HG03460 (cell line): ENCODE results near the gene CHP1.
"Not testable (repeated sequence)": the region's sequence is repeated elsewhere in the genome, so short reads cannot be mapped to it uniquely, and the experiment has no call there.

Source experiments
- ATAC-seq: cut with Tn5 transposase; IDR thresholded peaks from one replicate; pipeline ENCODE4 v1.9.1; 2021; ENCODE audit not compliant: unreplicated experiment

CHP1 gene

DNA sequence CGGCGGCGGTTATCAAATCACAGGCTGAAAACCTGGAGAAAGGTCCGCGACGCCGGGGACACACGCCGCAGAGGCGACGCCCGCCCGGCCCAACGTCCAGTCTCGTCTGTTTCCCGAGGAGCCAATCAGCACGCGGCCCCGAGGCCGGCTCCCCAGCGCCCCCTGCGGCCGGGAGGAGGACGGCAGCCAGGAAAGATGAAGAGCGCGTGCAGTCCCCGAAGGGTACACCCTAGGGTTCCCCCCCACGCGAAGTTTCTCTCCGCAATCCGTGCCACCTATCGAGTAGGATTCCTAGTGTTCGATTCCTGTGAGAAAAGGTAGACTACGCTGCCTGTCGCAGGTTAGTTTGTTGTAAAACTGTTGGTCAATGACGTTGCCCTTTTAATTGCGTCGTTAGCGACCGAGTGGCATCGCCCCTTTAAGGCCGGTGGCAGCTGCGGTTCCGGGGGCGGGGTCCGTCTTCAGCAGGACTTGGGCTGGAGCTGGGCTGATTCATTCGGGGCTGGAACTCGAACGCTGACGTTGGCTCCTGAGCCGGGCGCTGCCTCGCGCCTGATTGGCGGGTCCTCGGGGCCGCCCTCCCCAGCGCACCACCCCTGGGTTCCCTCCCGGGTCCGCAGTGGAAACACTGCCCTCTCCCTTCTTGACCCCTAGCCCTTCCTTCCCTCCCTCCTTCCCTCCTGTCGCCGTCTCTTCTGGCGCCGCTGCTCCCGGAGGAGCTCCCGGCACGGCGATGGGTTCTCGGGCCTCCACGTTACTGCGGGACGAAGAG, at the start of gene CHP1, which contains the start of gene EXD1:
Gene CHP1, plus strand, starts transcription at position 619 of the 772 bp plus-strand sequence. Its CDS starts 115 bp downstream, at position 734.
Gene EXD1, minus strand, starts transcription at position 108 of the 772 bp plus-strand sequence. CDS start 4,182 bp downstream, outside the sequence.
- peak; percentile 97 for ATAC-seq

DNA sequence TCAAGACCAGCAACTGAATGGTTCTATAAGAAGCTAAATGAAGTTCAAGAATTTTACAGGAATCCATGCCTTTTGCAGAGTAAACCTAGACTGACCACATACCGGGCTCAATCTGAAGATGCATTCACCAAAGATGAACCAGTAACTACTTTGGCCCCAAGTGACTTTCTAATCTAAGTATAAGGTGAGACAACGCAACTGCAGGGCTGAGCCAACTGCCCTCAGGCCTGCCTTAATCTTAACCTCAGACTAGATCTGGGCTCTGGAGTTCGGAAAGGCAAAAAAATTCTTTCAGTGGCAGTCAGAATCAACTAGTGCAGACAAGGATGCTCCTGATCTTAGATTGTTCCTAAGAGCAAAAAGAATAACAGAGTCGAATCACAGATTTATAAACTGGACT, 48.8 kb upstream of the CHP1 start:
- ATAC-seq: no peak

DNA sequence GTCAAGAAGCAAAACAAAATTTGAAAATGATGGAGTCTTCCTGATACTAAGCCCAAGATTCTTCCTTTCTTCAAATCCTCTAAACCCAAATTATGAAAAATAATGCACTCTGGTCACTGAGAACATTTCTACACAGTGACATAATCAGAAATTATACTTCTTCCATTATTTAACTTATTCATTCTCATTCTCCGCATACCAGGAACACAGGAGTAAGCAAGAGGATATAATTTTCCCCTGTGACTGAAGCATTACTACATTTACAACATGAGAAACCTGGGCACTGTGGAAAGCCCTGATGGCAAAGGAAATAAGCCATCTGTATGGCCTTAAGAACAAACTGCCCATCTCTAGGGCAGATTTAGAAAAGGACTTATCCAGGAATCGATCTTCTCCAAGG, 47.5 kb upstream of the CHP1 start:
- ATAC-seq: no peak

DNA sequence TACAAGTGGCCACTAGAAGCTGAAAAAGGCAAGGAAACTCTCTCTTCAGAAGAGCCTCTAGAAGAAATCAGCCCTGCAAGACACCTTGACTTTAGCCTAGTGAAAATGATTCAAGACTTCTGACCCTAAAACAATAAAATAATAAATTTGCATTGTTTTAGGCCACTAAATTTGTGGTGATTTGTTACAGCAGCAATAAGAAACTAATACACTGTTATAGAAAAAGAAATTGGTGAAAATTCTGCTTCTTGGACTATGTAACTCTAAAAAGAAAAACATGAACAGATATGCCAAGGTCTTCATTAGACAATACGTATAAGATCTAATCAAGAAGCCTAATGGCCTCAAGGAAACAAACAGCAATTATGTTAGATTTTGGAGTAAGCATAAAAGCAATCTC, 36.6 kb upstream of the CHP1 start:
- no peak for ATAC-seq

DNA sequence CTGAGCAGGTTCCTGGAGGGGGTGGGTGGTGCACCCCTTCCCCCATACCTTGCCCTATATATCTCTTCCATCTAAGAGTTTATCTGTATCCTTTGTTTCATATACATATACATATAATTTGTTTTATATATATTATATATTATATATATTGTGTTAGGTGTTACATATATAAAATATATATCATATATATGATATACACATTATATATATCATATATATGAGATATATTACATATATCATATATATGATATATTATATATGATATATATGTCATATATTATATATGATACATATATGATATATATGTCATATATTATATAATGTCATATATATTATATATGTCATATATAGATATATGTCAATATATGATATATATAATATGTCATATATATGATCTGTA, 31.6 kb upstream of the CHP1 start:
- no peak for ATAC-seq

DNA sequence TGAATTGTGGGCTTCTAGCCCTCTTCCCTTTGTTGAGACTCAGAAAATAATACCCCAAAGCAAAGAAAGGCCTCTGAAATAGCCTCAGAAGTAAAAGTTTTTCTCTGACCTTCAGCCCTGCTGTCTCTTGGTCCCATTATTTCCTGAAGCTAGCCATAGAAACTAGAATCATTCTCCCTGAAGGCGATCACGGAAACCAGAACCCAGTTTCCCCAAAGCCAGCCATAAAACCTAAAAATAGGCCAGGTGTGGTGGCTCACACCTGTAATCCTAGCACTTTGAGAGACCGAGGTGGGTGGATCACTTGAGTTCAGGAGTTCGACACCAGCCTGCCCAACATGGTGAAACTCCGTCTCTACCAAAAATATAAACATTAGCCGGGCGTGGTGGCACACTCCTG, 27.7 kb upstream of the CHP1 start:
- no peak for ATAC-seq

DNA sequence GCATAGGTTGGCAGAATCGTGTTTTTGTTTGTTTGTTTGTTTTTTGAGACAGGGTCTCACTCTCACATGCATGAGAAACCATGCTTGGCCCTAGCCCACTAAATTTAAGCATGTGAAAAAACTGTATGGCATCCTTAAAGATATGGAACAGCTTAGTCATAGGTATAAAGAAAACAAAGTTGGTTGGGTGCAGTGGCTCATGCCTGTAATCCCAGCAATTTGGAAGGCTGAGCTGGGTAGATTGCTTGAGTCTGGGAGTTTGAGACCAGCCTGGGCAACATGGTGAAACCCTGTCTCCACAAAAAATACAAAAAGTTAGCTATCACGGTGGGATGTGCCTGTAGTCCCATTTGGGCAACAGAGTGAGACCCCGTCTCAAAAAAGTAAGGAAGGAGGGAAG, 25.8 kb upstream of the CHP1 start:
- ATAC-seq: no peak

DNA sequence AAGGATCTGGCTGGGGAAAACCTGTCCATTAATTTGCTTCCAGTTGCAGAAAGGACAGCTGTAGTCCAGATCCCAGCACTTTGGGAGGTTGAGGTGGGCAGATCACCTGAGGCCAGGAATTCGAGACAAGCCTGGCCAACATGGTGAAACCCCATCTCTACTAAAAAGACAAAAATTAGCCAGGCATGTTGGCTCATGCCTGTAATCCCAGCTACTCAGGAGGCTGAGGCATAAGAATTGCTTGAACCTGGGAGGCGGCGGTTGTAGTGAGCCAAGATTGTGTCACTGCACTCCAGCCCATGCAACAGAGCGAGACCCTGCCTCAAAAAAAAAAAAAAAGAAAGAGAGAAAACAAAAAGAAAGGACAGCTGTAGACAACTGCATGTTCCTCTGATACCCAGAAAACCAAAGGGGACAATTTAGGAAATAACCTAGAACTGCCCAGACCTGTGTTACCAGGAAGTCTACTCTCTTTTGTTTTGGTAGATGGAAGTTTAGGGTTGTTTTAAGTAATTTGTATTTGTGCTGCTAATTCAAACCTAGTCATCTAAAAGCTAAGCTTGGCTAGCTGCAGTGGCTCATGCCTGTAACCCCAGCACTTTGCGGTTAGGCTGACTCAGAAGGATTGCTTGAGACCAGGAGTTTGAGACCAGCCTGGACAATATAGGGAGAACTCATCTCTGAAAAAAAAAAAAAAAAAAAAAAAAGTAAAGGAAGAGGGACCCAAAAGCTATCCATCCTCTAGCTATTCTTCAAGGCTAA, 23.2 kb upstream of the CHP1 start:
- ATAC-seq: no peak

DNA sequence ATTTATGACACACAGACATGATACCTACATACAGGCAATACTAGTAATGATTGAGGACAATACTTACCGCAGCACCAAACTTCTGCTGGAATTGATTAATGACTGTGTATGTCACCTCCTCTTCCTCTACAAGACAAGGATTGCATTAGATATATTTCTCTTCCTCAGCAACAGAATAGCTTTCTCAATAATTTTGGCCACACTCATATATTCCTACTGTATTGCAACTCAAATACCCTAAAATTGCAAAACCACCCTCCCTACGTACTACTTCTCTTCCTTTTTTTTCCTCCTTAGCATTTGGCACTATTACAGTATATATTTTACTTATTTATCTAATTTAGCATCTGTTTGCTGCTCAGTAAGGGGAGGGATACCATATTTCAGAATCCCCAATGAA, 15.4 kb upstream of the CHP1 start:
- ATAC-seq: no peak

DNA sequence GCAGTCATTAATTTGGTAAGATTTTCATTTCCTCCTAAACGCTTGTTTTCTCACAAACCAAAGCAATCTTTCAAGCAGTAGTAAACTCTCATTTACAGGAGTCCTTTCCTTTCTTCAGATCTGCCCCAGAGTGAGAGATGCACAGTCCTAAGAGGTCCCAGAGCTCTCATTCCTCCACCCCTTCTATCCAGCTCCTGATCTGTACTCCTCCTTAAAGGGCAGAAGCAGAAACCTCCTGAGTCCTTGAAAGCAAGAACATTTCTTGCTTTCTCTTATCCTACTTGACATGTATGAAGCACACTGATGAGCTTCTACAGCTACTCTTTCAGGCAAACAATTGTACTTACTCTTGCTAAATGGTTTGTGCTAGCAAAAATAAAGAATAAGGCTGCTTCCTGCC, 12.2 kb upstream of the CHP1 start:
- no peak for ATAC-seq

DNA sequence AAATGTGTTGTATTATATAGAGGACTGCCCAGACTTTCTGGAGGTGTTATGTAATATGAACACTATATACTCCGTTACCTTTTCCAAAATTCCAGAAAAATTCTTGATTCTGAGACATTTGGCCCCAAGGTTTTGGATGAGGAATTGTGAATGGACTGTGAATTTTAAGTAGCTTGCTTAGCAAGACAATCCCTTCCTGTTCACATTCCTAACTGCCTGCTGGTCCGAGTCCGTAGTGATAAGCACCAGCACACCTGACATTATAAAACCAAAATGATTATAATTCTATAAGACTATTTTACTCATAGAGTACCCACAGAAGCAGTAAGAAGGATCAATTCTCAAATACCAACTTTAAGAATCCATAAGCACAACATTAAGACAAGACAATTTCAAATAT, 11.7 kb upstream of the CHP1 start:
- no peak for ATAC-seq

DNA sequence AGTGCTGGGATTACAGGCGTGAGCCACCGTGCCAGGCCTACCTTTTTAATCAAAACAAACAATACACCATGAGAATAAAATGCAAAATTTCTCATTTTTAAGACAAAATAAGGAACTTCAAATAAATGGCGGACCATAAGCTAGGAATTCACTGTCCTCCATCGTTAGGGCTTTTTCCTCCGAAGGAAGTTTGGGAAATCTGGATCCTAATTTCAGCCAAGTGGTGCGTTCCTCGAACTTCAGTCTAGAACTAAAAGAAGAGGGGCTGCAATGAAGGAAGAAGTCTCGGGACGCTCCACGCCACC, 771 bp upstream of the CHP1 start:
- ATAC-seq: no peak

DNA sequence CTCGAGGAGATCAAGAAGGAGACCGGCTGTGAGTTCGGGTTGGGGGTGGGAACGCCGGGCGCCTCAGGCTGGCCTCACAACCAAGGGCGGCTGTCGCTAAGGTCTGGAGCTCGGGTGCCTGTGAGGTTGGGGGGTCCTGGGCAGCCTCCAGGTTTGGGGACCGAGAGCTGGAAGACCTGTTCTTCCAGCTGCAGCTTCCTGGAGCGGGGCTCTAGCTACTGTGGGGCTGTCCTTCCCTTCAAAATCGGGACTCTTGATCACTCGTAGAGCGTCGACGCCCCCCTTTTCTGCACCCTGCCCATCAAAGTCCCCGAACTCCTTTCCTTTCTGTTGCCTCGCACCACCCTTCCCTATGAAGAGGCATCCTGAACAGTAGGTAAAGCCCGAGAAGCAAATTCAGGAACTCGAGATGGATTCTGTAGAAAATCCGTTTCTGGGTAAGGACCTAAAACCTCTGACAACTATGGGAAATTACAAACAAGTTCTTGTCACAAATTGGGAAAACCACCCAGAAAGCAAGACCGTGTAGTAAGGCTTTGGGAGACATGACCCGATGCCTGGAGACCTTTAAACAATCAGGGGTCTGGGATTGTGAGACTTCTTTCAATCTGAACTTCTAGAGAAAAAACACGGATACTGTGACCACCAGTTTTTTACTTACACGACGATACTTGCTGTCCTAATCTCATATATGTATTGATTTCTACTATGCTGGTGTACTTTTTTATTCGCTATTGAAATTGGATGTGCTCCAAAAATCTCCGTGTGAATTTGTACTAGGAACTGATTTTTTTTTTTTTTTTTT, 556 bp downstream of the CHP1 start:
- peak; percentile 31 for ATAC-seq

DNA sequence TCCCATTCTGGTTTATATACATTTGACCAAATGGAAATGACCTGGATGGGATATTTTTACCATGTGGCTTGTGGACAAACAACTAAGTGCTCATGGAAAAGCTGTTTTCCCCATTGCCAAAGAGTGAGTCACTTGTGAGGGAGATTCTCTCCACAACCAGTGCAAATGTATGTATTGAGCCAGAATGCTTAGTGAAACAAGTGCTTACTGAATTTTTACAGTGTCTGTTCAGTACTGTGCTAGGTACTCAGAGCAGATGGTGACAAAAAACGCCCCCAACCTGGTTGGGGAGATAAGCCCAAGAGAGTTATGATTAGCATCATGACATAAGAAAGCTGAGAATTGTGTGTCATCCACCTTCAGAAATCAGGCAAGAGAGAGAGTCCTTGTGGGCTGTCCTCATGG, 2.3 kb downstream of the CHP1 start:
- ATAC-seq: no peak

DNA sequence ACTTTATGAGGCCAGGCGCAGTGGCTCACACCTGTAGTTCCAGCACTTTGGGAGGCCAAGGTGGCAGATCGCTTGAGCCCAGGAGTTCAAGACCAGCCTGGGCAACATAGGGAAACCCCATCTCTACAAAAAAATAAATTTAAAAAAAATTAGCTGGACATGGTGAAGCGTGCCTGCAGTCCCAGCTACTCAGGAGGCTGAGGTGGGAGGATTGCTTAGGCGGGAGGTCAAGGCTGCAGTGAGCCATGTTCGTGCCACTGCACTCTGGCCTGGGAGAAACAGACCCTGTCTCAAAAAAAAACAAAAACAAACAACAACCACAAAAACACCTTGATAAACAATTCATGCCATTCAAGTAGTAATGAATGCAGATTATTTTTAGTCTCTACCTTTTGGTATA, 4.2 kb downstream of the CHP1 start:
- not testable (repeated sequence) for ATAC-seq

DNA sequence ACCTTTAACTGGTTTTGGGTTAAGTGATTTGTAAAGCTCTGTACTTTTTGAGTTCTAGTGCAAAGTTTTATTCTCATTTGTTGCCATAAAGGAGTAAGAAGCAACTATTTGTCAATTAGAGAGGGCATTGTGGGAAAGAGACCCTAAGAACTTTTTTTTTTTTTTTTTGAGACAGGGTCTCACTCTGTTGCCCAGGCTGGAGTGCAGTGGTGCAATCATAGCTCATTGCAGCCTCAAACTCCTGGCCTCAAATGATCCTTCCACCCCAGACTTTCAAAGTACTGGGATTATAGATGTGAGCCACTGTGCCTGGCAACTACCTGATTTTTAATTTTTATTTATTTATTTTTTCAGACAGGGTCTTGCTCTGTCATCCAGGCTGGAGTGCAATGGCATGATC, 4.9 kb downstream of the CHP1 start:
- no peak for ATAC-seq

DNA sequence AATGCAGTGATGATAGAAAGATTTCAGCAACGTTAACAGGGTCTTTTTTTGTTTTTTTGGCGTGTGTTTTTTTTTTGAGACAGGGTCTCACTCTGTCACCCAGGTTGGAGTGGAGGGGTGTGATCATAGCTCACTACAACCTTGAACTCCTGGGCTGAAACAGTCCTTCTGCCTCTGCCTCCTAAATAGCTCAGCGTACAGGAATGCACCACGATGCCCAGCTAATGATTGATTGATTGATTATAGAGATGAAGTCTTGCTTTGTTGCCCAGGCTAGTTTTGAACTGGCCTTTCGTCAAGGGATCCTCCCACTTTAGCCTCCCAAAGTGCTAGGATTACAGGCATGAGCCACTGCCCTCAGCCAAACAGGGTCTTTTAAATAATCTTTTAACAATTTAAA, 7.0 kb downstream of the CHP1 start:
- ATAC-seq: no peak

DNA sequence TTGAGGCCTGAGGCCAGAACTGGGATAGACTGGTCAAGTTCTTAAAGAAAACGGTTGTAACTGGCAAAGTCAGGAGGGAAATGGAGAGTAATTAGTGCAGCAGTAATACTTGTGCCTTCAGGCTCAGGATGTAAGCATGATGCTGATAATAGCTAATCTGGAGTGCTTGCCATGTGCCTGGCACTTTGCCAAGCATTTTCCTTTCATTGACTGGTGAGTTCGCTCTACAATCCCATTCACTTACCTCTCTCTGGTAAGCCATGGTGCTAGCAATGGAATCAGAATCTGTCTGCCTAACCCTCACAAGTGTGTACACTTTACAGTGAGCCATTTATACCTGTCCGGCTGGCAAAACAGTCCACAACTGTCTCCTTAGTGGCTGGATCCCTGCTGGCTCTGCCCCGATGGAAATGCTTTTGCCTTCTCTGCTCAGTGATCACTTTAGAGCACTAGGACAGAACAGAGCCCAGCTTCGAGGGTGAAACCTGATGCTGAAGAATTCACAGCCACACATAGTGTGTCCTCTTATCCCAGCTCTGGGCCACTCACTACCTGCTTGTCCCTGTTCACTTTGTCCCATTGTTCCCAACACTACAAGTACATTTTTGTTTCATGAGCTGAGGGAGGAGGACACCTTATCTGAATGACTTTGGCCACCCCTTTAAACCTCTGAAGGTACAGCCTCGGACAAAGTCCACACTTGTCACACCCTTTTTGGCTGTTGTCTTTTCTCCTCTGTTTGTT, 10.3 kb downstream of the CHP1 start:
- no peak for ATAC-seq

DNA sequence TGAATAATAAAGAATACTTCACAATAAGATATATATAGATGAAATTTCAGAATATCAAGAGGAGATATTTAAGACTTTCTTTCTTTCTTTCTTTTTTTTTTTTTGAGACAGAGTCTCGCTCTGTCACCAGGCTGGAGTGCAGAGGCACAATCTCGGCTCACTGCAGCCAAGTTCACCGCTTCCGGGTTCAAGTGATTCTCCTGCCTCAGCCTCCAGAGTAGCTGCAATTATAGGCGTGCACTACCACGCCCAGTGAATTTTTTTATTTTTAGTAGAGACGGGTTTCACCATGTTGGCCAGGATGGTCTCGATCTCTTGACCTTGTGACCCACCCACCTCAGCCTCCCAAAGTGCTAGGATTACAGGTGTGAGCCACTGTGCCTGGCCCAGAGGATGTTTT, 19.7 kb downstream of the CHP1 start:
- not testable (repeated sequence) for ATAC-seq

DNA sequence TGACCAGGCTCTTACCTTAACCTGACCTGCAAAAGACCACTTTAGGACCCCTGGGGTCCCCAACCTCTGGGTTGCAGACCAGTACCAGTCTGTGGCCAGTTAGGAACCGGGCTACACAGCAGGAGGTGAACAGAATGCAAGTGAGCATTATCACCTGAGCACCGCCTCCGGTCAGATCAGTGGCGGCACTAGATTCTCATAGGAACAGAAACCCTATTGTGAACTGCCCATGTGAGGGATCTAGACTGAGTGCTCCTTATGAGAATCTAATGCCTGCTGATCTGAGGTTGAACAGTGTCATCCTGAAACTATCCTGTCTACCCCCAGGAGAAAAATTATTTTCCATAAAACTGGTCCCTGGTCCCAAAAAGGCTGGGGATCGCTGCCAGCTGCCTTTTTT, 20.3 kb downstream of the CHP1 start:
- ATAC-seq: no peak

DNA sequence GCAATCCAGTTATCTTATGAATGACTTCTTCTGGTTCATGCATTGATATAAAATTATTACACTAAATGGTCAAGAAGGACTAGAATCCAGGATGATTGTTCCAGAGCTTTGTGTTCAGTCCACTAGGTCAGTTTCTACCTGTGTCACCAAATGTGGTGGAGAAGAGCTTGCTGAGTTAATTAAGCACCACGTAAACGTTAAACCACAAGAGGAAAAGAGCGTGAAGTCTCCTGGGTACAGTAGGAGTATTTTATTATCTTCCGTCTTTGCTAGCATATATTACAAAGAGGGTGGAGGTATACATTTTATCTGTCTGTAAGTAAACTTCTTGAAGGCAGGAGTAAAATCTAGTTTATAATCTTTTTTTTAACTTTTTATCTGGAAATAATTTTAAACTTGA, 23.5 kb downstream of the CHP1 start:
- ATAC-seq: no peak
